SK-N-SH treated with all-trans-retinoic acid at 6 μM for 48 hours (cell line): ENCODE measurements around the gene ERVMER34-1.

ENCODE experiments used
- ARNTL ChIP-seq: fragments of 450-650 bp; formaldehyde crosslinking; IDR thresholded peaks from 2 replicates; pipeline ENCODE4 v1.5.0; 2020; ENCODE audit warnings: low read depth, mild to moderate bottlenecking, moderate library complexity, borderline replicate concordance
- PATZ1 ChIP-seq: fragments of 250-450 bp; sonication (Bioruptor Pico); IDR thresholded peaks from 2 replicates; pipeline ENCODE4 v1.8.0; 2020; ENCODE audit warnings: mild to moderate bottlenecking, moderate library complexity, borderline replicate concordance
- PPARA ChIP-seq: fragments of 250-450 bp; sonication (Bioruptor Pico); IDR thresholded peaks from 2 replicates; pipeline ENCODE4 v1.5.0; 2020; ENCODE audit warnings: mild to moderate bottlenecking, borderline replicate concordance
- TOX ChIP-seq: fragments of 250-450 bp; sonication (Bioruptor Pico); IDR thresholded peaks from 2 replicates; pipeline ENCODE4 v1.8.0; 2021; ENCODE audit warnings: mild to moderate bottlenecking, moderate library complexity, borderline replicate concordance
- ZFP30 ChIP-seq: fragments of 450-650 bp; formaldehyde crosslinking; IDR thresholded peaks from 2 replicates; pipeline ENCODE4 v1.5.0; 2022; ENCODE audit warnings: mild to moderate bottlenecking, moderate library complexity

GRCh38 chr4:52789774-52790173 is 38.5 kb upstream of the ERVMER34-1 start:
- no peak for TF ChIP-seq PPARA
- TF ChIP-seq ARNTL (CRISPR knock-in tag) = no peak
- no peak for TF ChIP-seq TOX (CRISPR knock-in tag)
- TF ChIP-seq PATZ1 (CRISPR knock-in tag) = no peak
- no peak for TF ChIP-seq ZFP30
